ENCODE measurements around the gene IKBKG. TPM values are rescaled to one million over a fixed set of nuclear protein-coding genes. Genes with fewer than 3 reads are reported as not detected.

The IKBKG gene
- total and polyA plus RNA-seq, 2 of the 13 experiments (the other 11 are each of a cell fraction or from before 2014, with no cell fraction given), result 30.6 to 44.3 TPM

DNA sequence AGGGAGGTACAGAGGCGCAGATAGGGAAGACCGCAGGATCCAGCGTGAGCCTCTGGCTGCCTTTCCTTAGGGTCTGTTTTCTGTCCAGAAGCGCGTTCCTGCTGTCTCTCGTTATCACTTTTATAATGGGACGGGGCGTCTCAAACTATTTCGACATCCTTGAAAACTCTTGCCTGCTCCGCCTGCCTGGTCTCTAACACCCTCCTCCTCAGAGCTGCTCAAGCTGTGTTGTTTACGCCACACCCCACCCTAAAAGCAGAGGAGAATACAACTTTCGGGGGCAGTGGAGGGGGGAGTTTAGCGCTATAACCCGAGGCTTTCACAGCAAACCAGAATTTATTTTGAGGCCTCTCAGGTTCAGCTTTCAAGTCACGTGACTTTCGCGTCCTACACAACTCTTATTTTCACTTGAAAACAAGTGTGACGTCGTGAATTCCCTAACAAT lies 30.7 kb upstream of the IKBKG start (continued):
- no peak for TF ChIP-seq ZNF318 (CRISPR knock-in tag; IDR thresholded peaks at IDR 0.05)
- no peak for TF ChIP-seq ZNF740 (CRISPR knock-in tag; IDR thresholded peaks at IDR 0.05)
- TF ChIP-seq ZNF124 (CRISPR knock-in tag; IDR thresholded peaks at IDR 0.05), result no peak
- no peak for TF ChIP-seq EZH2 (conservative IDR thresholded peaks at IDR 0.05; ENCODE audit: low read depth, low read length)
